ENCODE data around the gene FRMD1.

Gene FRMD1

DNA sequence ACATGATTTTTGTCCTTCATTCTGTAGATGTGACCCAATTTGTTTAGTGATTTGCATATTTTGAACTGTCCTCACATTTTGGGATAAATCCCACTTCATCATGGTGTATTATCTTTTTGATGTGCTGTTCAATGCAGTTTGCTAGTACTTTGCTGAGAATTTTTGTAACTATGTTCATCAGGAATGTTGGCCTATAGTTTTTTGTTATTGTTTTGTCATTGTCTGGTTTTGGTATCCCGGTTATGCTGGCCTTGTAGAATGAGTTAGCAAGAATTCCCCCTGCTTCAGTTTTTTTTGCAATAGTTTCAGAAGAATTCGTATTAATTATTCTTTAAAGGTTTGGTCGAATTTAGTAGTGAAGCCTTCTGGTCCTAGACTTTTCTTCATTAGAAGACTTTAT lies 69.7 kb downstream of the FRMD1 start:
- DNase-seq (ENCODE audit: low read depth in 1 of 2, low spot score in 1 of 2), result no peak

DNA sequence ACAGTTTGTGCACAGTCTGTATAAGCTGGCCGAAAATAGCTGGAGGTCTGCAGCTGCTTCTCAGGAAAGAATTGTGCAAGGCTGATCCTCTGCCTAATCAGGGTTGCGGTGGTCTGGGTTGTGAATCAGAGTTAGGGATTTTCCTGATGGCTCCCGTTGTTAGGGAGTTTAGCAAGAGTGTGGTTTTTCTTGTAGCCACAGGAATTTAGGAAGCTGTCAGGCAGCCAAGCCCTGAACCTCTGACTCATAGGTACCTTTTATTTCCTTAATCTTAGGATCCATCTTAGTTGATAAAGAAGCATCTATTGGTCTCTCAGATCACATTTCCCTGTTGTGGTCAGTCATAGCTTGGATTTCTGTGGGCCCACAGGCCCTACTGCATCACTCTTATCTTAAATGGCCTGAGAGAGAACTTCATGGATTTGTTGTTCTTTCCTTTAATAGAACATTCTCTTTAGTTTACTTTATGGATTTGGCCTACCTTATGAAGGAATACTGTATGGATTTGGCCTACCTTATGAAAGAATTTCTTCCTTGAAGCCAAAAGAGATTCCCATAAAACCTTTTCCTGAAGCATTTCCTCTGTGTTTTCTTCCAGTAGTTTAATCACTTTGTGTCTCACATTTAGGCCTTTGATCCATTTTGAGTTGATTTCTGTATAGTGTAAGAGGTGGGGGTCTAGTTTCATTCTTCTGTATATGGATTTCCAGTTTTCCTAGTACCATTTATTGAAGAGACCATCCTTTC lies 71.2 kb downstream of the FRMD1 start:
- DNase-seq (ENCODE audit: low read depth in 1 of 2, low spot score in 1 of 2), result no peak

DNA sequence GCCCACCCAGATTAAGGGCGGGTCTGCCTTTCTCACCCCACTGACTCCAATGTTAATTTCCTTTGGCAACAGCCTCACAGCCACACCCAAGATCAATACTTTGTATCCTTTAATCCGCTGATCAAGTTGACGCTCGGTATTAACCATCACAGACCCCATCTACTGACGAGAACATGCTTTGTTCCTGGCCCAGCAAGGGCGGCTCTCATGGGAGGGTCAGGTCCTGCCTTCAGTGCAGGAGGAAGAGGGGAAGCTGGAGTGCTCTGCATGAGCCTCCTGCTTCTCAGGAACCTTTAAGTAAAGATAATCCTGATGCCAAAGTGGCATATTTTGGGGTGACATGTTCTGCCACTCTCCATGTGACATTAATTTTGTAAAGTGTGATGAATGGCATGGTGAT lies 73.2 kb downstream of the FRMD1 start:
- no peak for DNase-seq (ENCODE audit: low read depth in 1 of 2, low spot score in 1 of 2)

DNA sequence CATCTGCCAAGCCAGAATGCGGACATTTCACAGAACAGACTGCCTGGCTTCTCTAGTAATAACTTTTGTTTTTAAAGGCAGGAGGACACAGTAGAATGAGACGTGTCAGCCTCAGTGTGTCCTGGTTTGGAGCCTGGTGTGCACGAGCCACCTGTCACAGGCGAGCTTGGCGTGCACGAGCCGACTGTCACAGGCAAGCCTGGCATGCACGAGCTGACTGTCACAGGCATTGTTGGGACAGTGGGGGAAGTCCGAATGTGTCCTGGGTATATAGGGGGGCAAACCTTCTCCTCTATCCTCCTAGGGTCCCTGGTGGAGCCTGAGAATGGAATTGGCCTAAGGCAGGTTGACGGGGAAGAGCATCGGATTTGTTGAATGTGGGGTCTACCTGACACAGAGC lies 74.1 kb downstream of the FRMD1 start:
- no peak for DNase-seq (ENCODE audit: low read depth in 1 of 2, low spot score in 1 of 2)

DNA sequence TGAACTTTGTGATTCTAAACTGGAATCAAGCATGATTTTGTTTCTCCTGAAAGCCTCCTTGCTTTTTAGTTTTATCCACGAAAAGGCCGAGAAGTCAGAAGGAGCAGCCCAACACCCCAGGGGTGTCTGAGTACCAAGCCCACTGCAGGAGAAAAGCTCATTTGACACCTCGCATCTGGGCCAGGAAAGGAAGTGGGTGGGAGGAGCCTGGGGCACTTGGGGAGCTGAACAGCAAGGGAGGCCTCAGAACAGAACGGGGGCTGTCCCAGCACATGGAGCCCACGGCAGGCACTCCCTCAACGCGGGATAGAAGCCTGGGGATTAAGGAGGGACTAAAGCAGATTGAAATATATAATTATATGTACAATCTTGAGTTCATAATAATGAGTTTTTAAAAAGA lies 75.0 kb downstream of the FRMD1 start:
- DNase-seq (ENCODE audit: low read depth in 1 of 2, low spot score in 1 of 2), result no peak

Data from stimulated activated CD4-positive, alpha-beta T cell treated with anti-CD3 and anti-CD28 coated beads, Interleukin-15, amount 100 ng/mL, for 1 hour (primary cell).